Lower lobe of right lung (tissue), 2 donors: ENCODE data around the gene SPTB. TPM values are rescaled to one million over a fixed set of nuclear protein-coding genes. Genes with fewer than 3 reads are reported as not detected.

Source experiments
- ATAC-seq, 2 donors: fragments of 200-7000 bp; cut with Tn5 transposase; one replicate each; pipeline ENCODE4 v1.9.1; 2020 to 2022; ENCODE audit warnings: mild to moderate bottlenecking in 2 of 2, moderate library complexity in 2 of 2
- DNase-seq: peaks from one replicate; pipeline ENCODE4 v3.0.0-alpha.2; 2020
- H3K27ac ChIP-seq: fragments of 200-600 bp; one replicate; pipeline ENCODE4 v1.8.0; 2022
- H3K27me3 ChIP-seq: fragments of 200-600 bp; one replicate; pipeline ENCODE4 v1.8.0; 2022; ENCODE audit warnings: low read depth
- H3K36me3 ChIP-seq: fragments of 200-600 bp; one replicate; pipeline ENCODE4 v1.8.0; 2022; ENCODE audit warnings: mild to moderate bottlenecking
- H3K4me1 ChIP-seq: fragments of 200-600 bp; one replicate; pipeline ENCODE4 v1.8.0; 2022
- H3K4me3 ChIP-seq: fragments of 200-600 bp; one replicate; pipeline ENCODE4 v1.8.0; 2022; ENCODE audit warnings: mild to moderate bottlenecking
- H3K9me3 ChIP-seq: fragments of 200-600 bp; one replicate; pipeline ENCODE4 v1.8.0; 2022
- CTCF ChIP-seq: fragments of 200-600 bp; IDR thresholded peaks from one replicate; pipeline ENCODE4 v1.8.0; 2022; ENCODE audit warnings: antibody characterized with exemption, mild to moderate bottlenecking
- intact Hi-C: fragments of 100-400 bp; cut with DNase I; formaldehyde crosslinking; loops from one replicate; pipeline ENCODE4 v1.11.0; 2022
- total RNA-seq: library from RNA; stranded (reverse); fragmentation: NEBNext Ultra II Directional; extraction: Animal tissue kit (Norgen Biotek cat#: 25700); gene quantifications from one replicate; pipeline ENCODE4 v1.2.1, GENCODE V29; 2021
- donor health status: DM: no; HTN: yes; CAD: no; lungs with severe emphysema.

SPTB gene
- total RNA-seq, 1 donor from 2014 or later = 2.5 TPM

- intact Hi-C loops = no loop called here
- no peaks in the 10 kb centered on the region for H3K36me3 ChIP-seq
- H3K4me1 ChIP-seq = peaks cover 5% of the 10 kb centered on the region
- no peaks in the 10 kb centered on the region for H3K9me3 ChIP-seq
- ATAC-seq (no peak), DNase-seq (no peak)
- TF ChIP-seq CTCF = no peak
- H3K4me3 ChIP-seq = no peak overlapping the region
- no peaks in the 10 kb centered on the region for H3K27me3 ChIP-seq
- no peak overlapping the region for H3K27ac ChIP-seq
Measured at GRCh38 chr14:64768401-64769095, 111.2 kb downstream of the SPTB start.

- no peaks in the 10 kb centered on the region for H3K36me3 ChIP-seq
- H3K4me3 ChIP-seq = no peak overlapping the region
- H3K27ac ChIP-seq = no peak overlapping the region
- no peaks in the 10 kb centered on the region for H3K27me3 ChIP-seq
- no peak for TF ChIP-seq CTCF
- intact Hi-C loops = no loop called here
- H3K4me1 ChIP-seq = peaks cover 14% of the 10 kb centered on the region
- DNase-seq = no peak
- ATAC-seq = no peak
- H3K9me3 ChIP-seq = no peaks in the 10 kb centered on the region
Measured at GRCh38 chr14:64767215-64767964, 112.3 kb downstream of the SPTB start.

- intact Hi-C loops = no loop called here
- Histone ChIP-seq H3K36me3 (no peaks in the 10 kb centered on the region), H3K4me3 (no peak overlapping the region), H3K9me3 (no peaks in the 10 kb centered on the region), H3K27me3 (no peaks in the 10 kb centered on the region), H3K27ac (no peak overlapping the region), H3K4me1 (peaks cover 22% of the 10 kb centered on the region)
- DNase-seq (no peak), ATAC-seq (no peak)
- no peak for TF ChIP-seq CTCF
Measured at GRCh38 chr14:64766430-64767151, 113.1 kb downstream of the SPTB start.

GRCh38 chr14:64765740-64766302 lies 113.9 kb downstream of the SPTB start:
- Histone ChIP-seq H3K27ac (no peak overlapping the region), H3K9me3 (no peaks in the 10 kb centered on the region), H3K4me3 (no peak overlapping the region), H3K36me3 (no peaks in the 10 kb centered on the region), H3K4me1 (peaks cover 29% of the 10 kb centered on the region), H3K27me3 (no peaks in the 10 kb centered on the region)
- ATAC-seq (no peak), DNase-seq (no peak)
- intact Hi-C loops = no loop called here
- no peak for TF ChIP-seq CTCF
